Esophagus muscularis mucosa (tissue), 4 donors: ENCODE results near the gene RBMS1.
"Not testable (repeated sequence)": the region's sequence is repeated elsewhere in the genome, so short reads cannot be mapped to it uniquely, and the experiment has no call there.

ENCODE experiments used
- EP300 ChIP-seq: sonication (generic); formaldehyde crosslinking; IDR thresholded peaks from one replicate; pipeline ENCODE4 v1.6.1; 2017; ENCODE audit warnings: antibody characterized with exemption
- POLR2AphosphoS5 ChIP-seq, 2 donors: sonication (generic); formaldehyde crosslinking; IDR thresholded peaks; one replicate each; pipeline ENCODE4 v1.6.1; 2017; ENCODE audit warnings: antibody characterized with exemption in 2 of 2
- TF ChIP-seq, protein P1 (sequence below), 3 experiments: fragments of 200-600 bp in 2 of 3; fragments of 450-650 bp in 1 of 3; sonication (generic) in 2 of 3; IDR thresholded peaks; one replicate each; pipeline ENCODE4 v1.5.1; 2017 to 2019; ENCODE audit warnings: antibody characterized with exemption in 3 of 3, mild to moderate bottlenecking in 2 of 3, moderate library complexity in 1 of 3

DNA sequence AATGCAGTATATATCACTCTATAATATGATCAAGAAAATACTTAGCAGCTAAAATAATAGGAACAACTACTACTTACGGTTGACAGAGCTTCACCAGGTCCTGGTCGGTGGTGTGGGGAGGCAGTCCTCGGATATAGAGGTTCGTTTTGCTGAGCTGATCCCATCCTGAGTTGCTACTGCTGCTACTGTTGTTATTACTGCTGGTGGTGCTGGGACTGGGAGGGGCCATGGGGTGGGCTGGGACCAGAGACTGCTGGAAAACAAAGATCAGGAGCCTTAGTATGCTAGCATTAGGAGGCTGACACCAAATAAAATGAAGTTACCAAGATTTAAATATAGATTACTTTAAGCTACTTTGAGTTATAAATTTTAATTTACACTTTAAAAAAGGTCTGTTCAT, 126.5 kb downstream of the RBMS1 start:
- not testable (repeated sequence) for TF ChIP-seq POLR2AphosphoS5 (IDR thresholded peaks at IDR 0.05); EP300
- TF ChIP-seq, protein P1, sequence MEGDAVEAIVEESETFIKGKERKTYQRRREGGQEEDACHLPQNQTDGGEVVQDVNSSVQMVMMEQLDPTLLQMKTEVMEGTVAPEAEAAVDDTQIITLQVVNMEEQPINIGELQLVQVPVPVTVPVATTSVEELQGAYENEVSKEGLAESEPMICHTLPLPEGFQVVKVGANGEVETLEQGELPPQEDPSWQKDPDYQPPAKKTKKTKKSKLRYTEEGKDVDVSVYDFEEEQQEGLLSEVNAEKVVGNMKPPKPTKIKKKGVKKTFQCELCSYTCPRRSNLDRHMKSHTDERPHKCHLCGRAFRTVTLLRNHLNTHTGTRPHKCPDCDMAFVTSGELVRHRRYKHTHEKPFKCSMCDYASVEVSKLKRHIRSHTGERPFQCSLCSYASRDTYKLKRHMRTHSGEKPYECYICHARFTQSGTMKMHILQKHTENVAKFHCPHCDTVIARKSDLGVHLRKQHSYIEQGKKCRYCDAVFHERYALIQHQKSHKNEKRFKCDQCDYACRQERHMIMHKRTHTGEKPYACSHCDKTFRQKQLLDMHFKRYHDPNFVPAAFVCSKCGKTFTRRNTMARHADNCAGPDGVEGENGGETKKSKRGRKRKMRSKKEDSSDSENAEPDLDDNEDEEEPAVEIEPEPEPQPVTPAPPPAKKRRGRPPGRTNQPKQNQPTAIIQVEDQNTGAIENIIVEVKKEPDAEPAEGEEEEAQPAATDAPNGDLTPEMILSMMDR (IDR thresholded peaks at IDR 0.05), result not testable (repeated sequence)
